Duodenal mucosa (tissue), 2 donors: Measurements from ENCODE around the gene SCIN.
"Not testable (repeated sequence)": the region's sequence is repeated elsewhere in the genome, so short reads cannot be mapped to it uniquely, and the experiment has no call there.

ENCODE experiments used
- H3K27ac ChIP-seq: one replicate; pipeline ENCODE4 v1.7.0; 2013; ENCODE audit warnings: low read depth, low read length
- H3K27me3 ChIP-seq, 2 donors: one replicate each; pipeline ENCODE4 v1.7.0; 2013; ENCODE audit warnings: low read length in 2 of 2, control low read depth in 1 of 2; ENCODE audit not compliant: insufficient read depth in 2 of 2, control insufficient read depth in 1 of 2
- H3K36me3 ChIP-seq, 2 donors: one replicate each; pipeline ENCODE4 v1.7.0; 2013; ENCODE audit warnings: low read length in 2 of 2, control low read depth in 1 of 2; ENCODE audit not compliant: insufficient read depth in 2 of 2, control insufficient read depth in 1 of 2
- H3K4me1 ChIP-seq, 2 donors: one replicate each; pipeline ENCODE4 v1.7.0; 2013; ENCODE audit warnings: low read length in 2 of 2, control low read depth in 1 of 2; ENCODE audit not compliant: insufficient read depth in 2 of 2, control insufficient read depth in 1 of 2
- H3K4me3 ChIP-seq, 2 donors: one replicate each; pipeline ENCODE4 v1.7.0; 2013; ENCODE audit warnings: low read length in 2 of 2, low read depth in 1 of 2
- H3K9ac ChIP-seq, 2 donors: one replicate each; pipeline ENCODE4 v1.7.0; 2013; ENCODE audit warnings: low read length in 2 of 2, low read depth in 1 of 2
- H3K9me3 ChIP-seq, 2 donors: one replicate each; pipeline ENCODE4 v1.7.0; 2013; ENCODE audit warnings: low read length in 2 of 2, control low read depth in 1 of 2; ENCODE audit not compliant: control insufficient read depth in 1 of 2

Gene SCIN

GRCh38 chr7:12684733-12685132, 114.2 kb downstream of the SCIN start:
- Histone ChIP-seq H3K27ac (no peak overlapping the region), H3K4me1 (peaks cover 4 to 8% of the 10 kb centered on the region in 2 donors), H3K9me3 (no peaks in the 10 kb centered on the region), H3K27me3 (no peaks in the 10 kb centered on the region), H3K36me3 (no peaks in the 10 kb centered on the region), H3K4me3 (no peak overlapping the region), H3K9ac (no peak overlapping the region)

- peaks cover 4 to 8% of the 10 kb centered on the region in 2 donors for H3K4me1 ChIP-seq
- H3K4me3 ChIP-seq: peak overlapping the region in 1 of 2 donors; percentile 73
- no peaks in the 10 kb centered on the region for H3K27me3 ChIP-seq
- no peaks in the 10 kb centered on the region for H3K9me3 ChIP-seq
- no peaks in the 10 kb centered on the region for H3K36me3 ChIP-seq
- H3K9ac ChIP-seq: peak overlapping the region in 1 of 2 donors; percentile 26
- H3K27ac ChIP-seq: no peak overlapping the region
These were observed 115.0 kb downstream of the SCIN start for GRCh38 chr7:12685550-12685949.

DNA sequence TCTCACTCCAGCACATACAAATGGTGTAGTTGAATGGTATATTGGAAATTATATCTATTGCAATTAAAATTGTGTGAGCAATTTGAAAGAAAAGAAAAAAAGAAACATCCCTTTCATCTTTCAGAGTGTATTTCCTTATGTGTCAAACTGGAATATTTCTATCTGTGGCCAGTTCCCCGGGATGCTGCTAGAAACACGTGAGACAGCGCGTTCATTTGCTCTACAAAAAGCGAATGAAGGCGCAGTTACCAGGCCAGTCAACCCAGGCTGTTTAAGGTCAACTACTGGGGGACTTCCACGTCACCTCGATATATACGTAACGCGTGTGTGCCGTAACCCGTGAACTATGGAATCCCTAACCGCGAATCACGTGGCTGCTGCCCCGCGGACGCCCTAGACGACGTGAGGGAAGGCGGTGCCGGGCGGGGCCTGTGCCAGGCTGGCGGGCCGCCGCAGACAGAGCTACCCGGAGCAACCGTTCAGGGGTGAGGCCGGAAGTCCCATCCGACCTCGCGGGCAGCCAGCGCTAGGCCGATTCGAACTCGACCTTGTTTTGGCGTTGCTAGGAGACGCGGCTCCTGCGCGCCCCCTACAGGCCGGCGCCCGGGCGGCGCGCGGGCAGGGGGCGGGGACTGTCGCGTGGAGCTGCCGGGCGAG, 115.8 kb downstream of the SCIN start:
- peak overlapping the region; percentile 77 to 82 for H3K9ac ChIP-seq
- no peaks in the 10 kb centered on the region for H3K36me3 ChIP-seq
- H3K9me3 ChIP-seq: no peaks in the 10 kb centered on the region
- H3K27ac ChIP-seq: peak overlapping the region; percentile 93
- peaks cover 4 to 8% of the 10 kb centered on the region in 2 donors for H3K4me1 ChIP-seq
- peak overlapping the region; percentile 73 to 93 for H3K4me3 ChIP-seq
- H3K27me3 ChIP-seq: no peaks in the 10 kb centered on the region

GRCh38 chr7:12686891-12687717, 116.6 kb downstream of the SCIN start, which contains the start of gene ARL4A:
ARL4A (plus strand) TSS chr7:12687633; CDS start chr7:12688255, 622 bp downstream.
- H3K9me3 ChIP-seq: no peaks in the 10 kb centered on the region
- peak within 1 kb of the TSS; percentile 77 to 94 for H3K9ac ChIP-seq
- no peaks in the 10 kb centered on the region for H3K27me3 ChIP-seq
- H3K4me1 ChIP-seq: peaks cover 4 to 8% of the 10 kb centered on the region in 2 donors
- peak within 1 kb of the TSS; percentile 73 to 93 for H3K4me3 ChIP-seq
- no peaks in the 10 kb centered on the region for H3K36me3 ChIP-seq
- peak within 1 kb of the TSS; percentile 93 for H3K27ac ChIP-seq

DNA sequence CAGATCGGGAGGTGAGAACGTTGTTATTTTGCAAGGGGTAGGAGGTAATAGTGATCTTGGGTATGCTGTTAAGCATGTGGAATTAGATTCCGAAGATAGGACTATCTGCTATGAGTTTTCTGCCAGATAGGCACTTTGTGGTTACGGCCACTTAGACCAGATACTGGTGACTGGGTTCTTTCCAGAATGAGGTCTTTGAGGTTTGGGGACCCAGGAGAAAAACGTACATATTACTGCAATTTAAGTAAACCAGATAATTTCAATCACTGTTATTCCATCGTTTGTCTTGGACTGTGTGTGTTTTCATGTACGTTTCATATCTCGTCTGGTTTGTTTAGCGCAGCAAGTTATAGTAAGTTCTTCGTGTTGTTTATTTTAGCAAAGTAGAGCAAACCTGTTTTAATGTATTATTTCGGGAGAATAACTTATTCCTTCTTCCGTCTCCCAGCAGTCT, 117.2 kb downstream of the SCIN start:
- H3K4me3 ChIP-seq: peak overlapping the region; percentile 73 to 93
- no peaks in the 10 kb centered on the region for H3K36me3 ChIP-seq
- H3K27ac ChIP-seq: peak overlapping the region; percentile 23
- no peaks in the 10 kb centered on the region for H3K9me3 ChIP-seq
- H3K27me3 ChIP-seq: no peaks in the 10 kb centered on the region
- H3K9ac ChIP-seq: peak overlapping the region; percentile 63 to 94
- H3K4me1 ChIP-seq: peaks cover 4 to 8% of the 10 kb centered on the region in 2 donors

DNA sequence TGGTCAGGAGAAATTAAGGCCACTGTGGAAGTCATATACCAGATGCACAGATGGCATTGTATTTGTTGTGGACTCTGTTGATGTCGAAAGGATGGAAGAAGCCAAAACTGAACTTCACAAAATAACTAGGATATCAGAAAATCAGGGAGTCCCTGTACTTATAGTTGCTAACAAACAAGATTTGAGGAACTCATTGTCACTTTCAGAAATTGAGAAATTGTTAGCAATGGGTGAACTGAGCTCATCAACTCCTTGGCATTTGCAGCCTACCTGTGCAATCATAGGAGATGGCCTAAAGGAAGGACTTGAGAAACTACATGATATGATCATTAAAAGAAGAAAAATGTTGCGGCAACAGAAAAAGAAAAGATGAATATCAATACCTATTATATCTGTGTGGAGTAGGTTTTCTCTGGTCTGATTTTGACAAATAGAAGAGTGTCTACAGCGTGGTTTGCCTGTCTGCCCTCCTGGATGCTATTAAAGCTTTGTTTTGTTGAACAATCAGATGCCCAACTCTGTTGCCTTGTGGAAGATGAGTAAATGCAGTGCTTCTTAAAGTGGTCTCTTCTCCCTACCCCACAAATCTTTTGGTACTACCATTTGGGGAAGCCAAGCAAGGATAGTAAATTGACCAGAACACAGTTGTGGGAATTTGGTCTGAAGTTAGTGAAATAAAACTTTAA, 118.1 kb downstream of the SCIN start:
- H3K9me3 ChIP-seq, H3K27me3 ChIP-seq, H3K36me3 ChIP-seq, H3K4me1 ChIP-seq, H3K27ac ChIP-seq: not testable (repeated sequence)
- peak overlapping the region; percentile 49 to 94 for H3K9ac ChIP-seq
- H3K4me3 ChIP-seq: peak overlapping the region; percentile 66 to 93

GRCh38 chr7:12689451-12689850, 118.9 kb downstream of the SCIN start:
- H3K9me3 ChIP-seq: no peaks in the 10 kb centered on the region
- no peaks in the 10 kb centered on the region for H3K27me3 ChIP-seq
- peak overlapping the region; percentile 49 to 69 for H3K9ac ChIP-seq
- no peaks in the 10 kb centered on the region for H3K36me3 ChIP-seq
- no peak overlapping the region for H3K27ac ChIP-seq
- H3K4me3 ChIP-seq: peak overlapping the region; percentile 56 to 66
- H3K4me1 ChIP-seq: peaks cover 0 to 8% of the 10 kb centered on the region in 2 donors

- Histone ChIP-seq H3K9me3 (no peaks in the 10 kb centered on the region), H3K4me1 (peaks cover 0 to 8% of the 10 kb centered on the region in 2 donors), H3K4me3 (peak overlapping the region; percentile 56 to 66), H3K9ac (peak overlapping the region; percentile 35 to 69), H3K27ac (no peak overlapping the region), H3K36me3 (no peaks in the 10 kb centered on the region), H3K27me3 (no peaks in the 10 kb centered on the region)
These were observed 119.7 kb downstream of the SCIN start for GRCh38 chr7:12690041-12690878.

GRCh38 chr7:12691388-12691787, 120.9 kb downstream of the SCIN start:
- H3K27me3 ChIP-seq, H3K9ac ChIP-seq, H3K4me3 ChIP-seq, H3K9me3 ChIP-seq, H3K36me3 ChIP-seq, H3K27ac ChIP-seq, H3K4me1 ChIP-seq: not testable (repeated sequence)
